Activated effector memory CD4-positive, alpha-beta T cell treated with anti-CD3 and anti-CD28 coated beads, Interleukin-2, amount 50 U/mL, for 16 hours (primary cell): ENCODE data around the gene DRC3.
"Not testable (repeated sequence)": the region's sequence is repeated elsewhere in the genome, so short reads cannot be mapped to it uniquely, and the experiment has no call there.

Experiments used
- DNase-seq: peaks from one replicate; pipeline ENCODE4 v3.0.0-alpha.2; 2020

The DRC3 gene

GRCh38 chr17:17972126-17972951 lies at the start of gene DRC3, which contains the start of gene TOM1L2:
DRC3 (plus strand) TSS chr17:17972862; CDS start chr17:17977599, 4,737 bp downstream.
TOM1L2 (minus strand) TSS chr17:17972400; CDS start chr17:17972313, 87 bp downstream.
- DNase-seq: peak; percentile 100

- DNase-seq: no peak
Observed at GRCh38 chr17:17924131-17924856, 48.4 kb upstream of the DRC3 start.

GRCh38 chr17:17924857-17925250 lies 47.8 kb upstream of the DRC3 start:
- no peak for DNase-seq

GRCh38 chr17:17926036-17926435 lies 46.6 kb upstream of the DRC3 start:
- DNase-seq: no peak

GRCh38 chr17:17926840-17927449 lies 45.7 kb upstream of the DRC3 start:
- no peak for DNase-seq

GRCh38 chr17:17928398-17929287 lies 44.0 kb upstream of the DRC3 start:
- no peak for DNase-seq

GRCh38 chr17:17929655-17930380 lies 42.8 kb upstream of the DRC3 start:
- DNase-seq: no peak

- no peak for DNase-seq
Observed at GRCh38 chr17:17930674-17931073, 42.0 kb upstream of the DRC3 start.

GRCh38 chr17:17931159-17931558 lies 41.5 kb upstream of the DRC3 start:
- no peak for DNase-seq

GRCh38 chr17:17933775-17934174 lies 38.9 kb upstream of the DRC3 start:
- DNase-seq: no peak

GRCh38 chr17:17934214-17934613 lies 38.4 kb upstream of the DRC3 start:
- DNase-seq: no peak

- DNase-seq: no peak
Observed at GRCh38 chr17:17934806-17935205, 37.9 kb upstream of the DRC3 start.

- DNase-seq: no peak
Observed at GRCh38 chr17:17935321-17936271, 37.1 kb upstream of the DRC3 start.

- DNase-seq: no peak
Observed at GRCh38 chr17:17937201-17937853, 35.3 kb upstream of the DRC3 start.

- DNase-seq: no peak
Observed at GRCh38 chr17:17937958-17938357, 34.7 kb upstream of the DRC3 start.

- no peak for DNase-seq
Observed at GRCh38 chr17:17938388-17939107, 34.1 kb upstream of the DRC3 start.

- not testable (repeated sequence) for DNase-seq
Observed at GRCh38 chr17:17939941-17940340, 32.7 kb upstream of the DRC3 start.

GRCh38 chr17:17940441-17940911 lies 32.2 kb upstream of the DRC3 start:
- no peak for DNase-seq

- DNase-seq: no peak
Observed at GRCh38 chr17:17941015-17941414, 31.6 kb upstream of the DRC3 start.
